Measurements from ENCODE around the gene RBFOX1. TPM values are rescaled to one million over a fixed set of nuclear protein-coding genes. Genes with fewer than 3 reads are reported as not detected.

Gene RBFOX1
- total RNA-seq, 6 donors from 2014 or later, result not detected

DNA sequence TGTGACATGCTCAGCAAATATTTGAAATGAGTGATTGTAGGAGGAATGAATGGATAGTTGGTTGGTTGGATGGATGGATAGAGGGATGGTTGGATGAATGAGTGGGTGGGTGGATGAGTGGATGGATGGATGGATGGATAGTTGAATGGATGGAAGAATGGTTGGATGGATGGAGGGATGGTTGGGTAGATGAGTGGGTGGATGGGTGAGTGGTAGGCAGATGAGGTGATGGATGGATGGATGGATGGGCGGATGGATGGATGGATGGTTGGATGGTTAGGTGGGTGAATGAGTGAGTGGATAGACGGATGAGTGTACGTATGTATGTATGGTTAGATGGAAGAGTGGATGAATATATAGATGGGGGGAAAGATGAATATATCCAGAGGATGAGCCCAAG, 137.7 kb downstream of the RBFOX1 start:
- DNase-seq (no peak), ATAC-seq (ENCODE audit: low FRiP score in 2 of 2) (no peak)
- no peaks in the 10 kb centered on the region for H3K36me3 ChIP-seq
- H3K9me3 ChIP-seq, result no peaks in the 10 kb centered on the region
- H3K4me3 ChIP-seq, result no peak overlapping the region
- no peaks in the 10 kb centered on the region for H3K27me3 ChIP-seq
- no peak for TF ChIP-seq POLR2A (IDR thresholded peaks at IDR 0.05)
- TF ChIP-seq, protein P1, sequence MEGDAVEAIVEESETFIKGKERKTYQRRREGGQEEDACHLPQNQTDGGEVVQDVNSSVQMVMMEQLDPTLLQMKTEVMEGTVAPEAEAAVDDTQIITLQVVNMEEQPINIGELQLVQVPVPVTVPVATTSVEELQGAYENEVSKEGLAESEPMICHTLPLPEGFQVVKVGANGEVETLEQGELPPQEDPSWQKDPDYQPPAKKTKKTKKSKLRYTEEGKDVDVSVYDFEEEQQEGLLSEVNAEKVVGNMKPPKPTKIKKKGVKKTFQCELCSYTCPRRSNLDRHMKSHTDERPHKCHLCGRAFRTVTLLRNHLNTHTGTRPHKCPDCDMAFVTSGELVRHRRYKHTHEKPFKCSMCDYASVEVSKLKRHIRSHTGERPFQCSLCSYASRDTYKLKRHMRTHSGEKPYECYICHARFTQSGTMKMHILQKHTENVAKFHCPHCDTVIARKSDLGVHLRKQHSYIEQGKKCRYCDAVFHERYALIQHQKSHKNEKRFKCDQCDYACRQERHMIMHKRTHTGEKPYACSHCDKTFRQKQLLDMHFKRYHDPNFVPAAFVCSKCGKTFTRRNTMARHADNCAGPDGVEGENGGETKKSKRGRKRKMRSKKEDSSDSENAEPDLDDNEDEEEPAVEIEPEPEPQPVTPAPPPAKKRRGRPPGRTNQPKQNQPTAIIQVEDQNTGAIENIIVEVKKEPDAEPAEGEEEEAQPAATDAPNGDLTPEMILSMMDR (IDR thresholded peaks at IDR 0.05), result no peak
- no peak for TF ChIP-seq EP300 (IDR thresholded peaks at IDR 0.05)
- no peak for TF ChIP-seq POLR2AphosphoS5 (IDR thresholded peaks at IDR 0.05)
- H3K4me1 ChIP-seq, result no peaks in the 10 kb centered on the region
- 88 to 90% methylated on average over 3 of the region's 3 CpGs for WGBS, 2 donors
- no peak overlapping the region for H3K27ac ChIP-seq

GRCh38 chr16:7471268-7471667, 138.6 kb downstream of the RBFOX1 start:
- H3K9me3 ChIP-seq, result no peaks in the 10 kb centered on the region
- H3K4me3 ChIP-seq, result no peak overlapping the region
- no peaks in the 10 kb centered on the region for H3K36me3 ChIP-seq
- no peaks in the 10 kb centered on the region for H3K4me1 ChIP-seq
- DNase-seq (no peak), ATAC-seq (ENCODE audit: low FRiP score in 2 of 2) (no peak)
- TF ChIP-seq POLR2A (IDR thresholded peaks at IDR 0.05), result no peak
- no peak for TF ChIP-seq POLR2AphosphoS5 (IDR thresholded peaks at IDR 0.05)
- TF ChIP-seq EP300 (IDR thresholded peaks at IDR 0.05), result no peak
- TF ChIP-seq, protein P1 (IDR thresholded peaks at IDR 0.05), result no peak
- 0% methylated on average over 1 of the region's 1 CpG for WGBS, 2 donors
- H3K27ac ChIP-seq, result no peak overlapping the region
- H3K27me3 ChIP-seq, result no peaks in the 10 kb centered on the region

DNA sequence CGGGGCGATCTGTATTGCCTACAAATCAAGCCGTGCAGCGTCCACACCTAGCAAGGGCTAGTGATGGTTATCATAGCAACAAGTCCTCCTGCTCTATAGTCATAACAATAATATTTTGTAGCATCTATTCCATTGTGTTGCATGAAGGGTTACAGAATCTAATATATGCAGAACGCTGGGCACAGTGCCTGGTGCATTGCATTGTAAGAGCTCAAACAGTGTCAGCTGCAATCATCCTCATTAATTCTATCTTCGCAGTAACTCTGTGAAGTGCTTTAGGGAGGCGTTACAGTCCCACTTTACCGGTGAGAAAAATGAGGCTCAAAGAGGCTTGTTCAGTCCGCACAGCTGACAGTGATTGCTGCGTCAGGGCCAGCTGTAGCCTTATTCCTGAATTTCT, 149.4 kb downstream of the RBFOX1 start:
- no peak for DNase-seq
- no peak for ATAC-seq (ENCODE audit: low FRiP score in 2 of 2)
- Histone ChIP-seq H3K4me1 (no peaks in the 10 kb centered on the region), H3K9me3 (no peaks in the 10 kb centered on the region), H3K27me3 (no peaks in the 10 kb centered on the region), H3K36me3 (no peaks in the 10 kb centered on the region), H3K27ac (no peak overlapping the region), H3K4me3 (no peak overlapping the region)
- TF ChIP-seq POLR2A (IDR thresholded peaks at IDR 0.05) (no peak), EP300 (IDR thresholded peaks at IDR 0.05) (no peak), POLR2AphosphoS5 (IDR thresholded peaks at IDR 0.05) (no peak)
- TF ChIP-seq, protein P1 (IDR thresholded peaks at IDR 0.05), result no peak
- WGBS, 2 donors, result 85 to 94% methylated on average over 10 of the region's 10 CpGs

GRCh38 chr16:7482596-7483290, 150.1 kb downstream of the RBFOX1 start:
- no peak for DNase-seq
- H3K36me3 ChIP-seq, result no peaks in the 10 kb centered on the region
- TF ChIP-seq POLR2A (IDR thresholded peaks at IDR 0.05) (no peak), POLR2AphosphoS5 (IDR thresholded peaks at IDR 0.05) (no peak), EP300 (IDR thresholded peaks at IDR 0.05) (no peak)
- TF ChIP-seq, protein P1 (IDR thresholded peaks at IDR 0.05), result no peak
- ATAC-seq (ENCODE audit: low FRiP score in 2 of 2), result no peak
- no peaks in the 10 kb centered on the region for H3K27me3 ChIP-seq
- 60 to 66% methylated on average over 10 of the region's 10 CpGs for WGBS, 2 donors
- no peak overlapping the region for H3K27ac ChIP-seq
- H3K4me3 ChIP-seq, result no peak overlapping the region
- no peaks in the 10 kb centered on the region for H3K4me1 ChIP-seq
- no peaks in the 10 kb centered on the region for H3K9me3 ChIP-seq
